Measurements from ENCODE around the gene ZIC1.

- TF ChIP-seq CTCF (IDR thresholded peaks at IDR 0.05) (no peak), ZFX (IDR thresholded peaks at IDR 0.05; ENCODE audit: borderline replicate concordance) (no peak)
These were observed 48.3 kb upstream of the ZIC1 start for GRCh38 chr3:147360646-147361453.
